ENCODE data around the gene ADCK1. TPM values are rescaled to one million over a fixed set of nuclear protein-coding genes. Genes with fewer than 3 reads are reported as not detected.

The ADCK1 gene
- total and polyA plus RNA-seq, 9 of the 15 experiments (the other 6 are each of a cell fraction or from before 2014, with no cell fraction given) = 2.8 to 8.9 (median 4.3) TPM

DNA sequence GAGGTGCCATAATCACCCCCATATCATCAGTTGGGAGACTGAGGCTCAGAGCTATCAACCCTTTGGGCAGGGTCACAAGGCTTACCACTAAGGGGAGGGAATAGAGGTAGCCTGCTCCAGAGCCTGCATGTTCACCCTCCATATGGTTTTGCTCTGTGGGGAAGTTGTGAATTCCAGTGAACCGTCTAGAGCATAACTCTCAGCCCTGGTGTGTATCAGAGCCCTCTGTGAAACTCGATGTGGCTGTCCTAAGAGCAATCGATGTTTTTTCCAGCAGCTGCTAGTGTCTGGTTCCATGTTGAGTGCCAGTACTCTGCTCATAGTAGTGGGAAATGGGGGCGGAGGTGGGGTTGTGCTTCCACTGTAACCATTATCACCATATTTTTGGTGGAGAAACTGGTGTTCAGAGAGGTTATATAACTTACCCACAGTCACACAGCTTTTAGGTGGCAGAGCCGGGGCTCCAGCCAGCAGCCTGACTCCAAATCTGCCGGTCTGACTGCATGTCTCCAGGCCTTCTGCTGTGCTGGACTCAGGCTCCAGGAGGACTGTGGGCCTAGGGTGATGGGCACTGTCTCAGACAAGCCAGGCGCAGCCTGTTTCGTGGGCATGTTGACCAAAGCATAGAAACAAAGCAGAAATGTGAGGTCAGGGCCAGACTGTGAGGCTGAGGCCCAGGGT, 104.2 kb downstream of the ADCK1 start:
- in situ Hi-C loops (cut with MboI) = no loop called here
- no peak overlapping the region for H3K4me2 ChIP-seq (ENCODE audit: insufficient read depth, low read length)
- no peaks in the 10 kb centered on the region for H4K20me1 ChIP-seq (replicated peaks; ENCODE audit: control insufficient read depth, insufficient read depth, low read length)
- ATAC-seq (no peak), DNase-seq (ENCODE audit: extremely low read depth in 1 of 4, low spot score in 3 of 4) (no peak), FAIRE-seq (no peak)
- no TSS peak for BruUV-seq (replicated peaks)
- no peak overlapping the region for H3K9ac ChIP-seq (ENCODE audit: insufficient read depth in 1 of 2, low read depth in 2 of 2, low read length in 2 of 2)
- ChIA-PET CTCF (ENCODE audit: low intra/inter-chr PET ratio) (no interaction called here), POLR2A (interaction anchor here (1.0 to 3.8 kb wide), 2 partner anchors 8 to 11 kb away, joined by 3 to 18 read pairs; no protein-coding TSS in a partner anchor)
- H3K9me3 ChIP-seq (replicated peaks; ENCODE audit: control insufficient read depth, insufficient read depth, low read depth, low read length) = no peaks in the 10 kb centered on the region
- no peaks in the 10 kb centered on the region for H3K79me2 ChIP-seq (ENCODE audit: control insufficient read depth, insufficient read depth, low read length)
- H3K4me3 ChIP-seq = no peak overlapping the region
- 77% methylated on average over 6 of the region's 8 CpGs for WGBS (ENCODE audit: insufficient coverage, low coverage, missing lambda C conversion rate)
- H3K27ac ChIP-seq (ENCODE audit: extremely low read depth, low read depth, low read length) = no peak overlapping the region
- TF ChIP-seq RBM22 (IDR thresholded peaks at IDR 0.05; ENCODE audit: low read depth, low read length, poor library complexity, severe bottlenecking) = no peak
- no peak for TF ChIP-seq GTF2E2 (tag; IDR thresholded peaks at IDR 0.05)
- no peak for TF ChIP-seq PHF20 (IDR thresholded peaks at IDR 0.05; ENCODE audit: partially characterized antibody)
- H3K4me1 ChIP-seq (replicated peaks in 1 of 2; ENCODE audit: control insufficient read depth in 2 of 2, insufficient read depth in 2 of 2, low read length in 2 of 2) = peaks cover 6 to 12% of the 10 kb centered on the region in 2 experiments; a peak in 4 of 5 replicates
- no peaks in the 10 kb centered on the region for H3K9me1 ChIP-seq (ENCODE audit: control insufficient read depth, insufficient read depth, low read length)
- intact Hi-C loops (cut with micrococcal nuclease) = no loop called here
- H2AFZ ChIP-seq (ENCODE audit: low read depth, low read length) = no peak overlapping the region
- H3K36me3 ChIP-seq (ENCODE audit: control insufficient read depth, insufficient read depth, low read length) = no peaks in the 10 kb centered on the region; the same call in 2 of the 3 replicates
- no peaks in the 10 kb centered on the region for H3K27me3 ChIP-seq (ENCODE audit: control insufficient read depth in 2 of 2, insufficient read depth in 2 of 2, low read length in 2 of 2)

DNA sequence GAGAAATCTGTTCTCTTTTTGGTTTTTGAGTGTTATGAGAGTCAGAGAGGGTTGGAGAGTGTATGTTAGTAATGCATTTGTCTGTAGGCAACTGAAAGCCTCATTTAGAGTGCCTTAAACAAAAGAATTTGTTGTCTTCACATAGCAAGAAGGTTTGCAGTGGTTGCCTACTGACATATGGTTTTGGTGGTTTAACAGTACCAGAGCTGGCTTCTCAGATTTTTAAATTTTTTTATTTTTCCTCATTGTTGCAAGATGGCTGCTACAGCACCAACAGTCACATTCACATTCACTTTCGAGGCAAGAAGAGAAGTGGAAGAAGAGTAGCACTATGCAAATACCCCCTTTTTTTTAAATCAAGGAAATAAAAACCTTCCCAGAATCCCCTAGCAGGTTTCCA, 106.5 kb downstream of the ADCK1 start:
- POLR2A ChIA-PET = no interaction called here
- in situ Hi-C loops (cut with MboI) = no loop called here
- DNase-seq (ENCODE audit: extremely low read depth in 1 of 4, low spot score in 3 of 4) (no peak), ATAC-seq (no peak), FAIRE-seq (no peak)
- WGBS (ENCODE audit: insufficient coverage, low coverage, missing lambda C conversion rate) = 80% methylated on average over 1 of the region's 1 CpG
- Histone ChIP-seq H4K20me1 (replicated peaks; ENCODE audit: control insufficient read depth, insufficient read depth, low read length) (no peaks in the 10 kb centered on the region), H2AFZ (ENCODE audit: low read depth, low read length) (no peak overlapping the region), H3K79me2 (ENCODE audit: control insufficient read depth, insufficient read depth, low read length) (no peaks in the 10 kb centered on the region), H3K4me1 (replicated peaks in 1 of 2; ENCODE audit: control insufficient read depth in 2 of 2, insufficient read depth in 2 of 2, low read length in 2 of 2) (peaks cover 16 to 24% of the 10 kb centered on the region in 2 experiments; a peak in 4 of 5 replicates), H3K27me3 (ENCODE audit: control insufficient read depth in 2 of 2, insufficient read depth in 2 of 2, low read length in 2 of 2) (no peaks in the 10 kb centered on the region), H3K9me3 (replicated peaks; ENCODE audit: control insufficient read depth, insufficient read depth, low read depth, low read length) (no peaks in the 10 kb centered on the region), H3K36me3 (ENCODE audit: control insufficient read depth, insufficient read depth, low read length) (no peaks in the 10 kb centered on the region; the same call in 1 of the 3 replicates), H3K4me3 (no peak overlapping the region), H3K4me2 (ENCODE audit: insufficient read depth, low read length) (no peak overlapping the region), H3K9me1 (ENCODE audit: control insufficient read depth, insufficient read depth, low read length) (no peaks in the 10 kb centered on the region), H3K9ac (ENCODE audit: insufficient read depth in 1 of 2, low read depth in 2 of 2, low read length in 2 of 2) (no peak overlapping the region), H3K27ac (ENCODE audit: extremely low read depth, low read depth, low read length) (no peak overlapping the region)
- TF ChIP-seq BCOR (IDR thresholded peaks at IDR 0.05) (peak; percentile 35; the same call in 1 of the 2 replicates), PHB (CRISPR knock-in tag; IDR thresholded peaks at IDR 0.05) (no peak), ZNF384 (IDR thresholded peaks at IDR 0.05; ENCODE audit: low read depth, low read length) (no peak), ADNP (tag; IDR thresholded peaks at IDR 0.05) (no peak), KDM1A (IDR thresholded peaks at IDR 0.05) (0 out of 4 replicates have a peak, but pooled peaks of 1 of the 2 experiments have one; percentile 16), ZNF253 (CRISPR knock-in tag; conservative IDR thresholded peaks at IDR 0.05) (no peak), HMG20A (CRISPR knock-in tag; conservative IDR thresholded peaks at IDR 0.05) (no peak), ZFPM2 (CRISPR knock-in tag; IDR thresholded peaks at IDR 0.05) (no peak), RBM25 (IDR thresholded peaks at IDR 0.05; ENCODE audit: low read depth, low read length, severe bottlenecking) (peak; percentile 91), ZNF785 (CRISPR knock-in tag; IDR thresholded peaks at IDR 0.05) (no peak), MTF1 (CRISPR knock-in tag; IDR thresholded peaks at IDR 0.05; ENCODE audit: borderline replicate concordance) (no peak)
- BruUV-seq (replicated peaks) = no TSS peak
- CTCF ChIA-PET (ENCODE audit: low intra/inter-chr PET ratio) = no interaction called here
- intact Hi-C loops (cut with micrococcal nuclease) = no loop called here

Data from K562 (cell line).